GM23338 (cell line): ENCODE measurements around the gene MAPKAPK3. TPM values are rescaled to one million over a fixed set of nuclear protein-coding genes. Genes with fewer than 3 reads are reported as not detected.

Experiments
- ATAC-seq: fragments of 200-7000 bp; cut with Tn5 transposase; 3 replicates; pipeline ENCODE4 v1.9.1; 2020
- DNase-seq: peaks from one replicate; pipeline ENCODE4 v3.0.0-alpha.2; 2015; ENCODE audit warnings: low spot score
- H2AFZ ChIP-seq: fragments of 200-600 bp; sonication (generic); 2 replicates; pipeline ENCODE4 v1.8.0; 2016; ENCODE audit warnings: antibody characterized with exemption, mild to moderate bottlenecking, moderate library complexity
- H3F3A ChIP-seq: fragments of 200-600 bp; sonication (generic); replicated peaks from 2 replicates; pipeline ENCODE4 v1.8.0; 2017; ENCODE audit warnings: antibody characterized with exemption, mixed run types, low read depth
- H3K27ac ChIP-seq: fragments of 200-600 bp; sonication (generic); 2 replicates; pipeline ENCODE4 v1.6.1; 2016; ENCODE audit warnings: low read depth
- H3K27me3 ChIP-seq: fragments of 200-600 bp; sonication (generic); 2 replicates; pipeline ENCODE4 v1.8.0; 2016; ENCODE audit warnings: mild to moderate bottlenecking, mixed run types, moderate library complexity; ENCODE audit not compliant: insufficient read depth
- H3K36me3 ChIP-seq: fragments of 200-600 bp; sonication (generic); 2 replicates; pipeline ENCODE4 v1.8.0; 2016; ENCODE audit warnings: mild to moderate bottlenecking; ENCODE audit not compliant: insufficient read depth
- H3K4me1 ChIP-seq: fragments of 200-600 bp; sonication (generic); 2 replicates; pipeline ENCODE4 v1.8.0; 2016; ENCODE audit warnings: mild to moderate bottlenecking, moderate library complexity; ENCODE audit not compliant: insufficient read depth
- H3K4me2 ChIP-seq: fragments of 200-600 bp; sonication (generic); 2 replicates; pipeline ENCODE4 v1.7.1; 2017; ENCODE audit warnings: mixed run types
- H3K4me3 ChIP-seq: fragments of 200-600 bp; sonication (generic); 2 replicates; pipeline ENCODE4 v1.6.1; 2016; ENCODE audit warnings: mixed run types
- H3K79me2 ChIP-seq: fragments of 200-600 bp; sonication (generic); replicated peaks from 2 replicates; pipeline ENCODE4 v1.8.0; 2017; ENCODE audit warnings: mild to moderate bottlenecking; ENCODE audit not compliant: insufficient read depth
- H3K9me2 ChIP-seq: fragments of 200-600 bp; sonication (generic); 2 replicates; pipeline ENCODE4 v1.8.0; 2017; ENCODE audit not compliant: insufficient read depth
- H4K20me1 ChIP-seq: fragments of 200-600 bp; sonication (generic); replicated peaks from 2 replicates; pipeline ENCODE4 v1.8.0; 2017; ENCODE audit warnings: mild to moderate bottlenecking; ENCODE audit not compliant: insufficient read depth
- H3K27ac Mint-ChIP-seq: 2 replicates; pipeline ENCODE4 v1.8.0; 2020; ENCODE audit warnings: inconsistent platforms, mild to moderate bottlenecking, moderate library complexity, mixed read lengths
- H3K27me3 Mint-ChIP-seq: 3 replicates; pipeline ENCODE4 v1.8.0; 2022; ENCODE audit warnings: low read depth, mild to moderate bottlenecking, moderate library complexity, mixed read lengths, inconsistent platforms; ENCODE audit not compliant: insufficient read depth, poor library complexity
- H3K36me3 Mint-ChIP-seq: 3 replicates; pipeline ENCODE4 v1.8.0; 2021; ENCODE audit warnings: low read depth, mild to moderate bottlenecking, inconsistent platforms, moderate library complexity, mixed read lengths
- H3K4me1 Mint-ChIP-seq: 3 replicates; pipeline ENCODE4 v1.8.0; 2020; ENCODE audit warnings: mild to moderate bottlenecking, inconsistent platforms, mixed read lengths
- H3K4me3 Mint-ChIP-seq: 3 replicates; pipeline ENCODE4 v1.8.0; 2021; ENCODE audit warnings: moderate library complexity, mild to moderate bottlenecking, inconsistent platforms, mixed read lengths
- H3K9me3 Mint-ChIP-seq: 3 replicates; pipeline ENCODE4 v1.8.0; 2020; ENCODE audit warnings: moderate library complexity, mild to moderate bottlenecking, inconsistent platforms, mixed read lengths
- CREB1 ChIP-seq: fragments of 250-450 bp; sonication (Bioruptor Pico); IDR thresholded peaks from 2 replicates; pipeline ENCODE4 v1.5.0; 2020; ENCODE audit warnings: low read depth, mild to moderate bottlenecking, moderate library complexity
- EZH2 ChIP-seq: fragments of 200-600 bp; sonication (generic); IDR thresholded peaks from one replicate; pipeline ENCODE4 v1.8.0; 2017; ENCODE audit warnings: antibody characterized with exemption, mild to moderate bottlenecking, low read depth; ENCODE audit not compliant: unreplicated experiment
- EZH2phosphoT487 ChIP-seq: fragments of 200-600 bp; sonication (generic); IDR thresholded peaks from one replicate; pipeline ENCODE4 v1.8.1; 2018; ENCODE audit warnings: antibody characterized with exemption; ENCODE audit not compliant: unreplicated experiment
- JUNB ChIP-seq: IDR thresholded peaks from one replicate; pipeline ENCODE4 v1.6.1; 2016; ENCODE audit warnings: antibody characterized with exemption; ENCODE audit not compliant: unreplicated experiment
- NANOG ChIP-seq: IDR thresholded peaks from 2 replicates; pipeline ENCODE4 v1.6.1; 2016; ENCODE audit warnings: antibody characterized with exemption, borderline replicate concordance
- POLR2AphosphoS5 ChIP-seq: IDR thresholded peaks from 2 replicates; pipeline ENCODE4 v1.6.1; 2016; ENCODE audit warnings: antibody characterized with exemption, low read depth
- STAT1 ChIP-seq: IDR thresholded peaks from one replicate; pipeline ENCODE4 v1.6.1; 2016; ENCODE audit warnings: antibody characterized with exemption; ENCODE audit not compliant: unreplicated experiment
- ZNF114 ChIP-seq: fragments of 250-450 bp; sonication (Bioruptor Pico); IDR thresholded peaks from 2 replicates; pipeline ENCODE4 v1.5.0; 2020; ENCODE audit warnings: mild to moderate bottlenecking, moderate library complexity
- ZNF331 ChIP-seq: fragments of 250-450 bp; sonication (Bioruptor Pico); IDR thresholded peaks from 2 replicates; pipeline ENCODE4 v1.5.0; 2020; ENCODE audit warnings: low read depth, mild to moderate bottlenecking, moderate library complexity
- polyA plus RNA-seq: library from polyadenylated mRNA; unstranded; fragments of >200 nt; fragmentation: Nextera tagmentation; extraction: Ambion mirVana; gene quantifications from 2 replicates; pipeline ENCODE4 v1.2.1, GENCODE V29; 2016
- total RNA-seq: library from RNA; depleted of rRNA; stranded (reverse); fragments of >200 nt; shearing (Covaris generic); gene quantifications from 2 replicates; pipeline ENCODE4 v1.2.3, GENCODE V29; 2014
- TF ChIP-seq, protein P1 (sequence below): IDR thresholded peaks from one replicate; pipeline ENCODE4 v1.6.1; 2018; ENCODE audit warnings: antibody characterized with exemption; ENCODE audit not compliant: unreplicated experiment
- TF ChIP-seq, protein P2 (sequence below): fragments of 250-450 bp; sonication (Bioruptor Pico); IDR thresholded peaks from 2 replicates; pipeline ENCODE4 v1.5.0; 2020; ENCODE audit warnings: mild to moderate bottlenecking, moderate library complexity
- TF ChIP-seq, protein P3 (sequence below): IDR thresholded peaks from 2 replicates; pipeline ENCODE4 v1.6.1; 2016; ENCODE audit warnings: antibody characterized with exemption
- TF ChIP-seq, protein P4 (sequence below), 2 experiments: fragments of 200-600 bp in 1 of 2; sonication (generic) in 1 of 2; conservative IDR thresholded peaks; 2 replicates each; pipeline versions ENCODE4 v1.5.1 to v1.6.1; 2016 to 2017; ENCODE audit warnings: antibody characterized with exemption in 2 of 2, low read depth in 2 of 2, mild to moderate bottlenecking in 2 of 2, moderate library complexity in 1 of 2

Gene MAPKAPK3
- total and polyA plus RNA-seq, 2 experiments from 2014 or later = 16.5 to 51.1 TPM

DNA sequence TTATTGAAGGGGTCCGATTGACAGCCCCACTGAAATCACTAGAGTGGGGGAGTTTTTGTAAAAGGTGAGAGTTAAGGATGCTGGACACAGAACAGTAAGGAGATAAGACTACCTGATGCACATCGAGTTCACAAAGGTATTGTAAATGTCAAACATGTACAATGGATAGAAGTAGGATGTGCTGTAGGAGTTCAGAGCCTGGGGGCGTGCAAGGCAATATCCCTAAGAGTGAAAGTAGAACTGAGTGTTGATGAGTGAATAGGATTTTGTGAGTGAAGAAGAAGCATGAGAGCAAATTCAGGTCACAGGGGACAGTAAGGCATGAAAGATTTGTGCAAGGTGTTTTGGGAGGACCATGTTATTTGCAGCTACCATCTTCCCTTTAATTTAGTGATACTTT, 79.3 kb downstream of the MAPKAPK3 start:
- no peak for ATAC-seq
- H3K27ac ChIP-seq = no peak overlapping the region
- TF ChIP-seq EZH2phosphoT487 = no peak
- TF ChIP-seq, protein P1, sequence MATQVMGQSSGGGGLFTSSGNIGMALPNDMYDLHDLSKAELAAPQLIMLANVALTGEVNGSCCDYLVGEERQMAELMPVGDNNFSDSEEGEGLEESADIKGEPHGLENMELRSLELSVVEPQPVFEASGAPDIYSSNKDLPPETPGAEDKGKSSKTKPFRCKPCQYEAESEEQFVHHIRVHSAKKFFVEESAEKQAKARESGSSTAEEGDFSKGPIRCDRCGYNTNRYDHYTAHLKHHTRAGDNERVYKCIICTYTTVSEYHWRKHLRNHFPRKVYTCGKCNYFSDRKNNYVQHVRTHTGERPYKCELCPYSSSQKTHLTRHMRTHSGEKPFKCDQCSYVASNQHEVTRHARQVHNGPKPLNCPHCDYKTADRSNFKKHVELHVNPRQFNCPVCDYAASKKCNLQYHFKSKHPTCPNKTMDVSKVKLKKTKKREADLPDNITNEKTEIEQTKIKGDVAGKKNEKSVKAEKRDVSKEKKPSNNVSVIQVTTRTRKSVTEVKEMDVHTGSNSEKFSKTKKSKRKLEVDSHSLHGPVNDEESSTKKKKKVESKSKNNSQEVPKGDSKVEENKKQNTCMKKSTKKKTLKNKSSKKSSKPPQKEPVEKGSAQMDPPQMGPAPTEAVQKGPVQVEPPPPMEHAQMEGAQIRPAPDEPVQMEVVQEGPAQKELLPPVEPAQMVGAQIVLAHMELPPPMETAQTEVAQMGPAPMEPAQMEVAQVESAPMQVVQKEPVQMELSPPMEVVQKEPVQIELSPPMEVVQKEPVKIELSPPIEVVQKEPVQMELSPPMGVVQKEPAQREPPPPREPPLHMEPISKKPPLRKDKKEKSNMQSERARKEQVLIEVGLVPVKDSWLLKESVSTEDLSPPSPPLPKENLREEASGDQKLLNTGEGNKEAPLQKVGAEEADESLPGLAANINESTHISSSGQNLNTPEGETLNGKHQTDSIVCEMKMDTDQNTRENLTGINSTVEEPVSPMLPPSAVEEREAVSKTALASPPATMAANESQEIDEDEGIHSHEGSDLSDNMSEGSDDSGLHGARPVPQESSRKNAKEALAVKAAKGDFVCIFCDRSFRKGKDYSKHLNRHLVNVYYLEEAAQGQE = no peak
- no peak for TF ChIP-seq EZH2
- TF ChIP-seq NANOG = no peak
- TF ChIP-seq, protein P2, sequence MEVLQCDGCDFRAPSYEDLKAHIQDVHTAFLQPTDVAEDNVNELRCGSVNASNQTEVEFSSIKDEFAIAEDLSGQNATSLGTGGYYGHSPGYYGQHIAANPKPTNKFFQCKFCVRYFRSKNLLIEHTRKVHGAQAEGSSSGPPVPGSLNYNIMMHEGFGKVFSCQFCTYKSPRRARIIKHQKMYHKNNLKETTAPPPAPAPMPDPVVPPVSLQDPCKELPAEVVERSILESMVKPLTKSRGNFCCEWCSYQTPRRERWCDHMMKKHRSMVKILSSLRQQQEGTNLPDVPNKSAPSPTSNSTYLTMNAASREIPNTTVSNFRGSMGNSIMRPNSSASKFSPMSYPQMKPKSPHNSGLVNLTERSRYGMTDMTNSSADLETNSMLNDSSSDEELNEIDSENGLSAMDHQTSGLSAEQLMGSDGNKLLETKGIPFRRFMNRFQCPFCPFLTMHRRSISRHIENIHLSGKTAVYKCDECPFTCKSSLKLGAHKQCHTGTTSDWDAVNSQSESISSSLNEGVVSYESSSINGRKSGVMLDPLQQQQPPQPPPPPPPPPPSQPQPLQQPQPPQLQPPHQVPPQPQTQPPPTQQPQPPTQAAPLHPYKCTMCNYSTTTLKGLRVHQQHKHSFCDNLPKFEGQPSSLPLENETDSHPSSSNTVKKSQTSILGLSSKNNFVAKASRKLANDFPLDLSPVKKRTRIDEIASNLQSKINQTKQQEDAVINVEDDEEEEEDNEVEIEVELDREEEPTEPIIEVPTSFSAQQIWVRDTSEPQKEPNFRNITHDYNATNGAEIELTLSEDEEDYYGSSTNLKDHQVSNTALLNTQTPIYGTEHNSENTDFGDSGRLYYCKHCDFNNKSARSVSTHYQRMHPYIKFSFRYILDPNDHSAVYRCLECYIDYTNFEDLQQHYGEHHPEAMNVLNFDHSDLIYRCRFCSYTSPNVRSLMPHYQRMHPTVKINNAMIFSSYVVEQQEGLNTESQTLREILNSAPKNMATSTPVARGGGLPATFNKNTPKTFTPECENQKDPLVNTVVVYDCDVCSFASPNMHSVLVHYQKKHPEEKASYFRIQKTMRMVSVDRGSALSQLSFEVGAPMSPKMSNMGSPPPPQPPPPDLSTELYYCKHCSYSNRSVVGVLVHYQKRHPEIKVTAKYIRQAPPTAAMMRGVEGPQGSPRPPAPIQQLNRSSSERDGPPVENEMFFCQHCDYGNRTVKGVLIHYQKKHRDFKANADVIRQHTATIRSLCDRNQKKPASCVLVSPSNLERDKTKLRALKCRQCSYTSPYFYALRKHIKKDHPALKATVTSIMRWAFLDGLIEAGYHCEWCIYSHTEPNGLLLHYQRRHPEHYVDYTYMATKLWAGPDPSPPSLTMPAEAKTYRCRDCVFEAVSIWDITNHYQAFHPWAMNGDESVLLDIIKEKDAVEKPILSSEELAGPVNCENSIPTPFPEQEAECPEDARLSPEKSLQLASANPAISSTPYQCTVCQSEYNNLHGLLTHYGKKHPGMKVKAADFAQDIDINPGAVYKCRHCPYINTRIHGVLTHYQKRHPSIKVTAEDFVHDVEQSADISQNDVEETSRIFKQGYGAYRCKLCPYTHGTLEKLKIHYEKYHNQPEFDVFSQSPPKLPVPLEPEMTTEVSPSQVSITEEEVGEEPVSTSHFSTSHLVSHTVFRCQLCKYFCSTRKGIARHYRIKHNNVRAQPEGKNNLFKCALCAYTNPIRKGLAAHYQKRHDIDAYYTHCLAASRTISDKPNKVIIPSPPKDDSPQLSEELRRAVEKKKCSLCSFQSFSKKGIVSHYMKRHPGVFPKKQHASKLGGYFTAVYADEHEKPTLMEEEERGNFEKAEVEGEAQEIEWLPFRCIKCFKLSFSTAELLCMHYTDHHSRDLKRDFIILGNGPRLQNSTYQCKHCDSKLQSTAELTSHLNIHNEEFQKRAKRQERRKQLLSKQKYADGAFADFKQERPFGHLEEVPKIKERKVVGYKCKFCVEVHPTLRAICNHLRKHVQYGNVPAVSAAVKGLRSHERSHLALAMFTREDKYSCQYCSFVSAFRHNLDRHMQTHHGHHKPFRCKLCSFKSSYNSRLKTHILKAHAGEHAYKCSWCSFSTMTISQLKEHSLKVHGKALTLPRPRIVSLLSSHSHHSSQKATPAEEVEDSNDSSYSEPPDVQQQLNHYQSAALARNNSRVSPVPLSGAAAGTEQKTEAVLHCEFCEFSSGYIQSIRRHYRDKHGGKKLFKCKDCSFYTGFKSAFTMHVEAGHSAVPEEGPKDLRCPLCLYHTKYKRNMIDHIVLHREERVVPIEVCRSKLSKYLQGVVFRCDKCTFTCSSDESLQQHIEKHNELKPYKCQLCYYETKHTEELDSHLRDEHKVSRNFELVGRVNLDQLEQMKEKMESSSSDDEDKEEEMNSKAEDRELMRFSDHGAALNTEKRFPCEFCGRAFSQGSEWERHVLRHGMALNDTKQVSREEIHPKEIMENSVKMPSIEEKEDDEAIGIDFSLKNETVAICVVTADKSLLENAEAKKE = no peak
- TF ChIP-seq, protein P3, sequence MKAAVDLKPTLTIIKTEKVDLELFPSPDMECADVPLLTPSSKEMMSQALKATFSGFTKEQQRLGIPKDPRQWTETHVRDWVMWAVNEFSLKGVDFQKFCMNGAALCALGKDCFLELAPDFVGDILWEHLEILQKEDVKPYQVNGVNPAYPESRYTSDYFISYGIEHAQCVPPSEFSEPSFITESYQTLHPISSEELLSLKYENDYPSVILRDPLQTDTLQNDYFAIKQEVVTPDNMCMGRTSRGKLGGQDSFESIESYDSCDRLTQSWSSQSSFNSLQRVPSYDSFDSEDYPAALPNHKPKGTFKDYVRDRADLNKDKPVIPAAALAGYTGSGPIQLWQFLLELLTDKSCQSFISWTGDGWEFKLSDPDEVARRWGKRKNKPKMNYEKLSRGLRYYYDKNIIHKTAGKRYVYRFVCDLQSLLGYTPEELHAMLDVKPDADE = no peak
- TF ChIP-seq JUNB = no peak
- no peak for TF ChIP-seq ZNF114 (CRISPR knock-in tag)
- TF ChIP-seq, protein P4, sequence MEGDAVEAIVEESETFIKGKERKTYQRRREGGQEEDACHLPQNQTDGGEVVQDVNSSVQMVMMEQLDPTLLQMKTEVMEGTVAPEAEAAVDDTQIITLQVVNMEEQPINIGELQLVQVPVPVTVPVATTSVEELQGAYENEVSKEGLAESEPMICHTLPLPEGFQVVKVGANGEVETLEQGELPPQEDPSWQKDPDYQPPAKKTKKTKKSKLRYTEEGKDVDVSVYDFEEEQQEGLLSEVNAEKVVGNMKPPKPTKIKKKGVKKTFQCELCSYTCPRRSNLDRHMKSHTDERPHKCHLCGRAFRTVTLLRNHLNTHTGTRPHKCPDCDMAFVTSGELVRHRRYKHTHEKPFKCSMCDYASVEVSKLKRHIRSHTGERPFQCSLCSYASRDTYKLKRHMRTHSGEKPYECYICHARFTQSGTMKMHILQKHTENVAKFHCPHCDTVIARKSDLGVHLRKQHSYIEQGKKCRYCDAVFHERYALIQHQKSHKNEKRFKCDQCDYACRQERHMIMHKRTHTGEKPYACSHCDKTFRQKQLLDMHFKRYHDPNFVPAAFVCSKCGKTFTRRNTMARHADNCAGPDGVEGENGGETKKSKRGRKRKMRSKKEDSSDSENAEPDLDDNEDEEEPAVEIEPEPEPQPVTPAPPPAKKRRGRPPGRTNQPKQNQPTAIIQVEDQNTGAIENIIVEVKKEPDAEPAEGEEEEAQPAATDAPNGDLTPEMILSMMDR (conservative IDR thresholded peaks at IDR 0.05; ENCODE audit: low read depth in 2 of 2) = no peak
- no peak for TF ChIP-seq CREB1 (CRISPR knock-in tag)
- no peak for TF ChIP-seq POLR2AphosphoS5
- TF ChIP-seq ZNF331 (CRISPR knock-in tag) = no peak
- no peak for TF ChIP-seq STAT1
- H4K20me1 ChIP-seq = no peaks in the 10 kb centered on the region
- H3K79me2 ChIP-seq = peaks cover 93% of the 10 kb centered on the region
- no peaks in the 10 kb centered on the region for H3K36me3 ChIP-seq
- Mint-ChIP-seq H3K36me3 (peaks cover 13% of the 10 kb centered on the region; the same call in 2 of the 3 replicates), H3K4me1 (peaks cover 2% of the 10 kb centered on the region; the same call in 1 of the 3 replicates), H3K27me3 (peaks cover 1% of the 10 kb centered on the region), H3K9me3 (peaks cover 18% of the 10 kb centered on the region), H3K27ac (no peak overlapping the region), H3K4me3 (no peak overlapping the region)
- DNase-seq = no peak
- no peak overlapping the region for H3K4me3 ChIP-seq
- no peaks in the 10 kb centered on the region for H3K27me3 ChIP-seq
- peaks cover 16% of the 10 kb centered on the region for H3K4me1 ChIP-seq
- no peak overlapping the region for H2AFZ ChIP-seq
- no peaks in the 10 kb centered on the region for H3F3A ChIP-seq
- no peaks in the 10 kb centered on the region for H3K9me2 ChIP-seq
- no peak overlapping the region for H3K4me2 ChIP-seq
